Liver (tissue), 9 donors: ENCODE data around the gene IKZF1. TPM values are rescaled to one million over a fixed set of nuclear protein-coding genes. Genes with fewer than 3 reads are reported as not detected.

Experiments used
- DNase-seq: peaks from one replicate; pipeline ENCODE4 v3.0.0-alpha.2; 2017; ENCODE audit warnings: low spot score
- H3K27ac ChIP-seq, 2 donors: one replicate each; pipeline ENCODE4 v1.7.0; 2013; ENCODE audit warnings: inconsistent platforms in 2 of 2, low read length in 2 of 2, control low read depth in 1 of 2, low read depth in 1 of 2, mild to moderate bottlenecking in 1 of 2
- H3K27me3 ChIP-seq, 4 donors: one replicate each; pipeline versions ENCODE4 v1.6.1 to v1.7.0; 2013; ENCODE audit warnings: low read length in 3 of 4, inconsistent platforms in 1 of 4, mild to moderate bottlenecking in 1 of 4, moderate library complexity in 1 of 4; ENCODE audit not compliant: control insufficient read depth in 4 of 4, insufficient read depth in 4 of 4
- H3K36me3 ChIP-seq, 4 donors: one replicate each; pipeline versions ENCODE4 v1.6.1 to v1.7.0; 2013; ENCODE audit warnings: low read length in 3 of 4, mild to moderate bottlenecking in 3 of 4, low read depth in 1 of 4, moderate library complexity in 1 of 4; ENCODE audit not compliant: control insufficient read depth in 4 of 4, insufficient read depth in 3 of 4
- H3K4me1 ChIP-seq, 4 donors: one replicate each; pipeline versions ENCODE4 v1.6.1 to v1.7.0; 2013; ENCODE audit warnings: low read length in 3 of 4, mild to moderate bottlenecking in 3 of 4, moderate library complexity in 1 of 4; ENCODE audit not compliant: control insufficient read depth in 4 of 4, insufficient read depth in 4 of 4
- H3K4me3 ChIP-seq, 3 donors: one replicate each; pipeline versions ENCODE4 v1.6.1 to v1.7.0; 2013; ENCODE audit warnings: low read length in 3 of 3, control low read depth in 1 of 3, low read depth in 1 of 3, mild to moderate bottlenecking in 1 of 3
- H3K9ac ChIP-seq, 2 donors: one replicate each; pipeline ENCODE4 v1.7.0; 2013; ENCODE audit warnings: low read length in 2 of 2, mild to moderate bottlenecking in 2 of 2, moderate library complexity in 2 of 2, control low read depth in 1 of 2, low read depth in 1 of 2
- H3K9me3 ChIP-seq, 4 donors: one replicate each; pipeline versions ENCODE4 v1.6.1 to v1.7.0; 2013; ENCODE audit warnings: low read length in 3 of 4; ENCODE audit not compliant: control insufficient read depth in 4 of 4
- CTCF ChIP-seq: fragments of 150-350 bp; IDR thresholded peaks from 2 replicates; pipeline ENCODE4 v1.5.1; 2017; ENCODE audit warnings: improper control_type of control experiment, low read depth, low read length; ENCODE audit not compliant: missing input control
- EGR1 ChIP-seq, 2 donors: IDR thresholded peaks; 2 replicates each; pipeline ENCODE4 v1.6.1; 2016 to 2018; ENCODE audit warnings: antibody characterized with exemption in 2 of 2, low read depth in 2 of 2
- FOXA1 ChIP-seq: IDR thresholded peaks from 2 replicates; pipeline ENCODE4 v1.6.1; 2016; ENCODE audit warnings: antibody characterized with exemption
- FOXA2 ChIP-seq: IDR thresholded peaks from 2 replicates; pipeline ENCODE4 v1.6.1; 2016; ENCODE audit warnings: antibody characterized with exemption
- GABPA ChIP-seq, 2 donors: IDR thresholded peaks in 1 of 2; conservative IDR thresholded peaks in 1 of 2; 2 replicates each; pipeline ENCODE4 v1.6.1; 2016; ENCODE audit warnings: antibody characterized with exemption in 2 of 2, mild to moderate bottlenecking in 1 of 2, moderate library complexity in 1 of 2
- HNF4A ChIP-seq, 2 donors: conservative IDR thresholded peaks; 2 replicates each; pipeline ENCODE4 v1.6.1; 2016; ENCODE audit warnings: antibody characterized with exemption in 2 of 2, mild to moderate bottlenecking in 2 of 2
- HNF4G ChIP-seq: IDR thresholded peaks from 2 replicates; pipeline ENCODE4 v1.6.1; 2016; ENCODE audit warnings: antibody characterized with exemption
- JUND ChIP-seq, 2 donors: IDR thresholded peaks; 2 replicates each; pipeline ENCODE4 v1.6.1; 2016; ENCODE audit warnings: antibody characterized with exemption in 2 of 2
- NR2F2 ChIP-seq: IDR thresholded peaks from 2 replicates; pipeline ENCODE4 v1.6.1; 2016; ENCODE audit warnings: antibody characterized with exemption
- RAD21 ChIP-seq, 2 donors: IDR thresholded peaks; 2 replicates each; pipeline ENCODE4 v1.6.1; 2016; ENCODE audit warnings: antibody characterized with exemption in 2 of 2, mild to moderate bottlenecking in 2 of 2
- REST ChIP-seq: IDR thresholded peaks from 2 replicates; pipeline ENCODE4 v1.6.1; 2016; ENCODE audit warnings: antibody characterized with exemption, mild to moderate bottlenecking
- RXRA ChIP-seq, 2 donors: IDR thresholded peaks; 2 replicates each; pipeline ENCODE4 v1.6.1; 2017 to 2018; ENCODE audit warnings: antibody characterized with exemption in 2 of 2, mild to moderate bottlenecking in 1 of 2
- SP1 ChIP-seq: IDR thresholded peaks from 2 replicates; pipeline ENCODE4 v1.6.1; 2018; ENCODE audit warnings: antibody characterized with exemption, mild to moderate bottlenecking
- TAF1 ChIP-seq: conservative IDR thresholded peaks from 2 replicates; pipeline ENCODE4 v1.6.1; 2016; ENCODE audit warnings: antibody characterized with exemption, mild to moderate bottlenecking
- YY1 ChIP-seq: IDR thresholded peaks from 2 replicates; pipeline ENCODE4 v1.6.1; 2016; ENCODE audit warnings: antibody characterized with exemption, mild to moderate bottlenecking
- WGBS: extraction: QIAGEN DNeasy Blood & Tissue Kit; methylation state at CpG from one replicate; pipeline ENCODE4 v1.1.7; 2013; 5-methylcytosine and 5-hydroxymethylcytosine counted together
- polyA plus RNA-seq, 2 donors: library from polyadenylated mRNA; stranded (reverse) in 1 of 2; unstranded in 1 of 2; fragments of 200-250 nt in 1 of 2; fragments of >200 nt in 1 of 2; fragmentation: Nextera tagmentation in 1 of 2; extraction: Ambion mirVana in 1 of 2; gene quantifications; one replicate each; pipeline versions ENCODE4 v1.2.1 to v1.2.3, GENCODE V29; 2013 to 2015
- total RNA-seq, 2 donors: library from RNA; depleted of rRNA; stranded (reverse); fragments of >200 nt; gene quantifications; one replicate each; pipeline ENCODE4 v1.2.3, GENCODE V29; 2014
- TF ChIP-seq, protein P1 (sequence below): IDR thresholded peaks from 2 replicates; pipeline ENCODE4 v1.6.1; 2016; ENCODE audit warnings: antibody characterized with exemption
- TF ChIP-seq, protein P2 (sequence below): IDR thresholded peaks from 2 replicates; pipeline ENCODE4 v1.6.1; 2016; ENCODE audit warnings: antibody characterized with exemption
- donor health status: healthy.
- donor health status: healthy.
- donor health status: healthy.
- donor health status: healthy.
- donor health status: healthy.

IKZF1 gene
- total and polyA plus RNA-seq, 4 donors, result 1.6 to 43.5 (median 6.2) TPM

DNA sequence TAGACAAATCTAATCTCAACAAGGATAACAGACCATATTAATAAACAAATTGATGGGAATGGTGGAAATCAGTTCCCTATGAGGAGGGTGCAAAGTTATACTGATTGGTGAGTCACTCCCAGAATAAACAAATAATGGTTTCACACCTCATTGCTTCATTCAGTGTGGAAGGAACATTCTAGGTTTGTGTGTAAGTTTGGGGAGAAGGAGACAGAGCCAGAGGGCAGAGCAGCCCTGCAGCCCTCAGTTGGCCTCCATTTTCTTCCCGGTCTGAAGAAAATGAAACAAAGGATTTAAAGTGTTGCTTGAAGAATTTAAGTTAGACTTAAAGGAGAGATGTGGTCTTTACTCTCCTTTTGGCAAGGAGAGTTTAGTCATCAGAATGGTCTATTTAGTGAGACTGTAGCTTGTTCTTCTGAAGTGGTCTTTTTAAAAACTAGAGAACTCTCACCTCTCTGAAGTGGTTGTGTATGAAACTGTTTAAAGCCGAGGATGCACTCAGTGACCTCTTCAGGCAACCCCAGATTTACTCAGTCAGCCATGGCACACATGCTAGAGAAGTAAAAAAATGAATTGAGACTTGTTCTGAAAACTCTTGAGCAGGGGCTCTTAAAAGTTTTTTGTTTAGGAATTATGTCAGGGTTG is 27.2 kb downstream of the IKZF1 start:
- H3K9me3 ChIP-seq, result no peaks in the 10 kb centered on the region
- whole genome bisulfite sequencing, result 40% methylated on average over 2 of the region's 2 CpGs
- peaks cover 0 to 5% (median 0%) of the 10 kb centered on the region in 4 donors for H3K27me3 ChIP-seq
- no peak for DNase-seq
- TF ChIP-seq RAD21 (IDR thresholded peaks at IDR 0.05), result no peak
- no peak for TF ChIP-seq JUND (IDR thresholded peaks at IDR 0.05)
- TF ChIP-seq HNF4A (conservative IDR thresholded peaks at IDR 0.05), result no peak
- TF ChIP-seq, protein P1, sequence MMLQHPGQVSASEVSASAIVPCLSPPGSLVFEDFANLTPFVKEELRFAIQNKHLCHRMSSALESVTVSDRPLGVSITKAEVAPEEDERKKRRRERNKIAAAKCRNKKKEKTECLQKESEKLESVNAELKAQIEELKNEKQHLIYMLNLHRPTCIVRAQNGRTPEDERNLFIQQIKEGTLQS, result no peak
- no peak for TF ChIP-seq EGR1 (IDR thresholded peaks at IDR 0.05; ENCODE audit: low read depth in 2 of 2)
- no peak for TF ChIP-seq REST
- TF ChIP-seq FOXA2, result no peak
- TF ChIP-seq NR2F2, result no peak
- TF ChIP-seq, protein P2, sequence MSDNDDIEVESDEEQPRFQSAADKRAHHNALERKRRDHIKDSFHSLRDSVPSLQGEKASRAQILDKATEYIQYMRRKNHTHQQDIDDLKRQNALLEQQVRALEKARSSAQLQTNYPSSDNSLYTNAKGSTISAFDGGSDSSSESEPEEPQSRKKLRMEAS, result no peak
- TF ChIP-seq YY1, result no peak
- TF ChIP-seq TAF1, result no peak
- TF ChIP-seq SP1, result no peak
- no peak for TF ChIP-seq FOXA1
- no peak for TF ChIP-seq HNF4G
- no peak for TF ChIP-seq GABPA (IDR thresholded peaks at IDR 0.05 in 1 of 2, conservative IDR thresholded peaks at IDR 0.05 in 1 of 2)
- H3K36me3 ChIP-seq, result no peaks in the 10 kb centered on the region
- no peak overlapping the region for H3K27ac ChIP-seq
- H3K4me1 ChIP-seq, result no peaks in the 10 kb centered on the region
- no peak overlapping the region for H3K4me3 ChIP-seq
- no peak overlapping the region for H3K9ac ChIP-seq

GRCh38 chr7:50332241-50333165 is 28.0 kb downstream of the IKZF1 start:
- Histone ChIP-seq H3K4me3 (no peak overlapping the region), H3K9ac (no peak overlapping the region), H3K27me3 (peaks cover 0 to 4% (median 0%) of the 10 kb centered on the region in 4 donors), H3K27ac (peak overlapping the region in 1 of 2 donors; percentile 35), H3K4me1 (no peaks in the 10 kb centered on the region), H3K36me3 (no peaks in the 10 kb centered on the region), H3K9me3 (no peaks in the 10 kb centered on the region)
- WGBS, result 61% methylated on average over 8 of the region's 8 CpGs
- no peak for DNase-seq
- TF ChIP-seq YY1 (no peak), RAD21 (IDR thresholded peaks at IDR 0.05) (no peak), RXRA (IDR thresholded peaks at IDR 0.05) (no peak), CTCF (no peak), GABPA (IDR thresholded peaks at IDR 0.05 in 1 of 2, conservative IDR thresholded peaks at IDR 0.05 in 1 of 2) (no peak), JUND (IDR thresholded peaks at IDR 0.05) (no peak), HNF4G (no peak), NR2F2 (no peak), FOXA1 (no peak), REST (no peak), SP1 (no peak), HNF4A (conservative IDR thresholded peaks at IDR 0.05) (no peak)
- TF ChIP-seq, protein P1, result no peak
